Immature natural killer cell (primary cell): ENCODE results near the gene GALNT18. TPM values are rescaled to one million over a fixed set of nuclear protein-coding genes. Genes with fewer than 3 reads are reported as not detected.
"Not testable (repeated sequence)": the region's sequence is repeated elsewhere in the genome, so short reads cannot be mapped to it uniquely, and the experiment has no call there.

Source experiments
- DNase-seq, 3 donors: peaks; one replicate each; pipeline ENCODE4 v3.0.0; 2022; ENCODE audit warnings: mixed read lengths in 1 of 3
- H3K27ac Mint-ChIP-seq, 6 donors: one replicate each; pipeline ENCODE4 v1.8.0; 2020; ENCODE audit warnings: mixed read lengths in 6 of 6, mild to moderate bottlenecking in 5 of 6, inconsistent platforms in 4 of 6, moderate library complexity in 3 of 6
- H3K27me3 Mint-ChIP-seq, 3 donors: one replicate each; pipeline ENCODE4 v1.8.0; 2020 to 2021; ENCODE audit warnings: low read depth in 3 of 3, mild to moderate bottlenecking in 3 of 3, mixed read lengths in 3 of 3, moderate library complexity in 3 of 3, inconsistent platforms in 1 of 3
- H3K36me3 Mint-ChIP-seq, 3 donors: one replicate each; pipeline ENCODE4 v1.8.0; 2020; ENCODE audit warnings: mixed read lengths in 3 of 3, inconsistent platforms in 2 of 3, mild to moderate bottlenecking in 2 of 3
- H3K4me1 Mint-ChIP-seq, 2 donors: one replicate each; pipeline ENCODE4 v1.8.0; 2020; ENCODE audit warnings: inconsistent platforms in 2 of 2, mild to moderate bottlenecking in 2 of 2, mixed read lengths in 2 of 2, moderate library complexity in 1 of 2
- H3K4me3 Mint-ChIP-seq, 5 donors: one replicate each; pipeline ENCODE4 v1.8.0; 2020; ENCODE audit warnings: mild to moderate bottlenecking in 5 of 5, mixed read lengths in 5 of 5, inconsistent platforms in 3 of 5, moderate library complexity in 3 of 5
- H3K9me3 Mint-ChIP-seq, 6 donors: one replicate each; pipeline ENCODE4 v1.8.0; 2020; ENCODE audit warnings: mild to moderate bottlenecking in 6 of 6, mixed read lengths in 6 of 6, inconsistent platforms in 4 of 6, moderate library complexity in 3 of 6
- polyA plus RNA-seq, 3 donors: library from polyadenylated mRNA; unstranded; fragments of 300-500 nt; fragmentation: Illumina TruSeq; gene quantifications; one replicate each; pipeline ENCODE4 v1.2.3, GENCODE V29; 2021

GALNT18 gene
- polyA plus RNA-seq, 3 donors from 2014 or later = 0.10 to 0.93 TPM; not detected in 1

- Mint-ChIP-seq H3K4me3 (no peak overlapping the region), H3K27me3 (peaks cover 2 to 6% (median 3%) of the 10 kb centered on the region in 3 donors), H3K27ac (no peak overlapping the region)
These were observed 172.5 kb downstream of the GALNT18 start for GRCh38 chr11:11449327-11449726.

GRCh38 chr11:11448626-11449025 is 173.2 kb downstream of the GALNT18 start:
- Mint-ChIP-seq H3K4me1 (no peaks in the 10 kb centered on the region), H3K4me3 (no peak overlapping the region), H3K9me3 (no peaks in the 10 kb centered on the region), H3K36me3 (no peaks in the 10 kb centered on the region), H3K27ac (no peak overlapping the region), H3K27me3 (peaks cover 2 to 6% (median 3%) of the 10 kb centered on the region in 3 donors)
- DNase-seq = no peak

More at GRCh38 chr11:11449327-11449726, 172.5 kb downstream of the GALNT18 start:
- H3K36me3 Mint-ChIP-seq = no peaks in the 10 kb centered on the region
- H3K9me3 Mint-ChIP-seq = no peaks in the 10 kb centered on the region
- no peaks in the 10 kb centered on the region for H3K4me1 Mint-ChIP-seq
- DNase-seq = no peak

GRCh38 chr11:11447601-11448000 is 174.2 kb downstream of the GALNT18 start:
- H3K27ac Mint-ChIP-seq = peak overlapping the region in 1 of 6 donors; percentile 38
- not testable (repeated sequence) for DNase-seq, H3K4me1 Mint-ChIP-seq, H3K36me3 Mint-ChIP-seq, H3K9me3 Mint-ChIP-seq, H3K4me3 Mint-ChIP-seq, H3K27me3 Mint-ChIP-seq

DNA sequence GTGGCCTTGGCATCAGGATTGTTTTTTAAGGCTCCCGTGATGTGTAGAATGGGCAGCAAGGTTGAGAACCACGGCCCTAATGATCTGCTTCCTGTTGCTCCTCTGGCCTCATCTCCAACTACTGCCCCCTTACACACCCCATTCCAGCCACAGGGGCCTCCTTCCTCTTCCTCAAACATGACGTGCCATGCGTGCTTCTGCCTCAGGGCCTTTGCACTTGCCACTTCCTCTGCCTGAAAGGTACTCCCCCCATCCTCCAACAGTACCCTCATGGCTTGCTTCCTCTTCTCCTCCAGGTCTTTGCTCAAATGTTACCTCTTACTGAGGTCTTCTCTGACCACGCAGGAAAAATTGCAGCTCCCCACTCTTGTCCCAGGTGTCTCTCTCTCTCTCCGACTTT is 174.8 kb downstream of the GALNT18 start:
- Mint-ChIP-seq H3K4me1 (no peaks in the 10 kb centered on the region), H3K9me3 (no peaks in the 10 kb centered on the region), H3K36me3 (no peaks in the 10 kb centered on the region), H3K4me3 (no peak overlapping the region), H3K27ac (no peak overlapping the region), H3K27me3 (peaks cover 2 to 6% (median 3%) of the 10 kb centered on the region in 3 donors)
- DNase-seq = no peak

DNA sequence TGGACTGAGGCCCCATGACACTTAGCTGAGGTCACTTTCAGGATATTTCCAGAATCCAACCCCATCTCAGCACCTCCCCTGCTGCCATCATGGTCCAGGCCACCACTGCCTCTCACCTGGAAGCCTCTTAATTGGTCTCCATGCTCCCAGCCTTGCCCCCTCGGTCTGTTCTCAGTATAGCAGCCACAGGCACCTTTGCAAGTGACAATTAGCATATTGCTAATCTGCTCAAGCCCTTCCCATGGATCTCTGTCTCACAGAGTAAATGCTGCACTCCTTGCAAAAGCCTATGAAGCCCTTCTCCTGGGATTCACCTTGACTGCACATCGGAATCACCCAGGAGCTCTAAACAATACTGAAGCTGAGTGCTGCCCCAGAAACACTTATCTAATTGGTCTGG is 175.2 kb downstream of the GALNT18 start:
- H3K27me3 Mint-ChIP-seq = peaks cover 2 to 6% (median 3%) of the 10 kb centered on the region in 3 donors
- H3K27ac Mint-ChIP-seq = no peak overlapping the region
- DNase-seq = no peak
- H3K4me1 Mint-ChIP-seq = no peaks in the 10 kb centered on the region
- no peak overlapping the region for H3K4me3 Mint-ChIP-seq
- H3K36me3 Mint-ChIP-seq = no peaks in the 10 kb centered on the region
- H3K9me3 Mint-ChIP-seq = no peaks in the 10 kb centered on the region

DNA sequence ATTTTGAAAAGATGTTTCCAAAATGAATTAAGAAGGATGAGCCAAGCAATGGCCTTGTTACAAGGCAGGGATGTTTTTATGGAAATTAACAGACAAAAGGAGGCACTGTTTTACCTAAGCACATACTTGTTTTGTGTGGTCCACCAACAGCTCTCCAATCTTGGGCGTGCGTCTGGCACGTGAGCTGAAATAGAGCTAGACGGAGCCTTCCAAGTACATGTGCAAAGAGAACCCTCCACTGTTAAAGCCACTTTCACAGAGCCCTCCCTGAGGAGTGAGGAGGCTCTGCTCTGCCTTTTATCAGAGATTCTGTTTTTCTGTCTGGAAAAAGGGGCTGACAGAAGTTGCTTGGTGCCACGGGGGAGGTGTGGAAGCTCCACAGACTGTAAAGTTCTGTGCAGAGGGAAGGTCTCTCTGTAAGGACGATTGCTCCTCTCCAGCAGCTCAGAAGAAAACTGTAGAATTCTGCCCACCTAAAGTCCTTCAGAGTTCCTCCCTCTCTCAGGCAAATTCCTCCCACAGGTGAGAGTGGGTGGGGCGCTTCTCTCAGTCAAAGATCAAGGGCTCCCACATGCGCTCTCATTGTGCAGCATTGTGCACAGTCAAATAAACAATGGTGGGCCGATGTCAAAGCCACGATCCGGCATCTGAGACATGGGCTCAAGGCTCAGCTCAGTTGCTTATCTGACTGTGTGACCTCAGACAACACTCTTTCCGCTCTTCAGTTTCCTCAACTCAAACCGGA is 176.2 kb downstream of the GALNT18 start:
- H3K4me3 Mint-ChIP-seq = no peak overlapping the region
- no peaks in the 10 kb centered on the region for H3K4me1 Mint-ChIP-seq
- DNase-seq = no peak
- H3K27me3 Mint-ChIP-seq = peaks cover 2 to 7% (median 3%) of the 10 kb centered on the region in 3 donors
- H3K9me3 Mint-ChIP-seq = no peaks in the 10 kb centered on the region
- H3K27ac Mint-ChIP-seq = no peak overlapping the region
- no peaks in the 10 kb centered on the region for H3K36me3 Mint-ChIP-seq

DNA sequence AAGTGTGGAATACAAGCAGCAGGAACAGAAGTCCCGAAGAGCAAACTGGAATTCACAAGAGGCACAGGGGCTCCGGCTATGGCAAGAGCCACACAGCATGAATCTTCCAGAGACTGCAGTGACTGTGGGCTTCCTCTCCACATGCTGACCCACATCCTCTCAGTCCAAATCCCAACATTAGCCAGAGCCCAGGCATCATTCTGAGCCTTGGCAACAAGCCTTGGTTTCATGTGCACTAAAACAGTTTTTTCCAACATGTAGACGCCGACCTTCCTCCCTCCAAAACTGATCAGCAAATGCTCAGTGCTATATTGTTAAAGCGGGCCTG is 177.0 kb downstream of the GALNT18 start:
- Mint-ChIP-seq H3K36me3 (no peaks in the 10 kb centered on the region), H3K27ac (no peak overlapping the region), H3K27me3 (peaks cover 0 to 6% (median 2%) of the 10 kb centered on the region in 3 donors), H3K4me1 (no peaks in the 10 kb centered on the region), H3K4me3 (no peak overlapping the region), H3K9me3 (no peaks in the 10 kb centered on the region)
- no peak for DNase-seq

GRCh38 chr11:11444027-11444803 is 177.6 kb downstream of the GALNT18 start:
- Mint-ChIP-seq H3K9me3 (no peaks in the 10 kb centered on the region), H3K27me3 (peaks cover 0 to 6% (median 2%) of the 10 kb centered on the region in 3 donors), H3K36me3 (no peaks in the 10 kb centered on the region), H3K4me3 (no peak overlapping the region), H3K4me1 (no peaks in the 10 kb centered on the region), H3K27ac (no peak overlapping the region)
- no peak for DNase-seq

DNA sequence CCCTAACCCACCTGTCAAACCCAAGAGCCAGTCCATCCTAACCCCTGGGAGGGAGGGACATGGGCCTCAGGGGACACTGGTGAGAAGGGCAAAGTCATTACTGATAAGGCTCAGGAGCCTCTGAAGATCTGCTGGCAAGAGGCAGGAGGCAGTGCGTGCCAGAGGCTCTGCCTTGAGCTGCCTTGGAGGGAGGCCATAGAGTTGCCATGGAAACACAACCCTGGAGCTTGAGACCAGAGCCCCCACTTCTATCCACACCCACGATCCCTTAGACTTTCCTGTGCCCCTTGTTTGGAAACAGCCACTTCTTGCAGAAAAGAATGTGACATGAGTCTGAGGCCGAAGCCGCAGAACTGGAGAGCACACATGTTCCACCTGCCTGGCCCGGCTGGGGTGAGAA is 179.0 kb downstream of the GALNT18 start:
- Mint-ChIP-seq H3K9me3 (no peaks in the 10 kb centered on the region), H3K27me3 (peaks cover 0 to 6% (median 2%) of the 10 kb centered on the region in 3 donors), H3K27ac (no peak overlapping the region), H3K4me3 (no peak overlapping the region), H3K4me1 (no peaks in the 10 kb centered on the region), H3K36me3 (no peaks in the 10 kb centered on the region)
- no peak for DNase-seq

DNA sequence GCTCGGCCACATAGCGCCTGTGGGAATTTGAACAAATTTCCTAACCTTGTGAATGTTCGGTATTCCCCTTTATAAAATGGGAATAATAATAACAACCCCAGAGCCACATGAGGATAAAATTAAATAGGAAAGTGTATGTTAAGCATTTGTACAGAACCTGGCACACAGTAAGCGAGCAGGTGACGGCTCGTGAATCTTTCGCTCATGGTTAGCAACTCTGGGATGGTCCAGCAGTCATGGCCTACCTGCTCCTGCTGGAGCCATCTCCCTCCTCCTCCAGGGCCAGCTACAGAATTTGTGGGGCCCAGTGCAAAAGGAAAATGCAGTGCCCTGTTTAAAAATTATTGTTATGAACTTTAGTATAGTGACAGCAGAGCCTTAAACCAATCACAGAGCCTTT is 180.3 kb downstream of the GALNT18 start:
- no peaks in the 10 kb centered on the region for H3K4me1 Mint-ChIP-seq
- no peak overlapping the region for H3K27ac Mint-ChIP-seq
- H3K4me3 Mint-ChIP-seq = no peak overlapping the region
- no peaks in the 10 kb centered on the region for H3K36me3 Mint-ChIP-seq
- no peaks in the 10 kb centered on the region for H3K9me3 Mint-ChIP-seq
- peaks cover 0 to 1% (median 0%) of the 10 kb centered on the region in 3 donors for H3K27me3 Mint-ChIP-seq
- DNase-seq = no peak

GRCh38 chr11:11441091-11441490 is 180.7 kb downstream of the GALNT18 start:
- Mint-ChIP-seq H3K4me3 (no peak overlapping the region), H3K4me1 (no peaks in the 10 kb centered on the region), H3K9me3 (no peaks in the 10 kb centered on the region), H3K27me3 (peaks cover 0 to 1% (median 0%) of the 10 kb centered on the region in 3 donors), H3K27ac (no peak overlapping the region), H3K36me3 (no peaks in the 10 kb centered on the region)
- no peak for DNase-seq

- H3K4me3 Mint-ChIP-seq = no peak overlapping the region
- peaks cover 0 to 4% (median 0%) of the 10 kb centered on the region in 3 donors for H3K27me3 Mint-ChIP-seq
- no peaks in the 10 kb centered on the region for H3K4me1 Mint-ChIP-seq
- no peak overlapping the region for H3K27ac Mint-ChIP-seq
- no peaks in the 10 kb centered on the region for H3K36me3 Mint-ChIP-seq
- DNase-seq = no peak
- no peaks in the 10 kb centered on the region for H3K9me3 Mint-ChIP-seq
These were observed 181.7 kb downstream of the GALNT18 start for GRCh38 chr11:11440144-11440543.

GRCh38 chr11:11439591-11439990 is 182.2 kb downstream of the GALNT18 start:
- Mint-ChIP-seq H3K36me3 (no peaks in the 10 kb centered on the region), H3K9me3 (no peaks in the 10 kb centered on the region)

GRCh38 chr11:11436715-11437313 is 185.0 kb downstream of the GALNT18 start:
- no peaks in the 10 kb centered on the region for H3K36me3 Mint-ChIP-seq
- H3K4me1 Mint-ChIP-seq = no peaks in the 10 kb centered on the region
- no peak for DNase-seq
- no peaks in the 10 kb centered on the region for H3K9me3 Mint-ChIP-seq
- H3K27ac Mint-ChIP-seq = no peak overlapping the region
- no peak overlapping the region for H3K4me3 Mint-ChIP-seq
- H3K27me3 Mint-ChIP-seq = peaks cover 0 to 4% (median 3%) of the 10 kb centered on the region in 3 donors

More at GRCh38 chr11:11439591-11439990, 182.2 kb downstream of the GALNT18 start:
- H3K27me3 Mint-ChIP-seq = peaks cover 0 to 4% (median under 1%) of the 10 kb centered on the region in 3 donors
- no peak for DNase-seq
- no peak overlapping the region for H3K27ac Mint-ChIP-seq
- no peak overlapping the region for H3K4me3 Mint-ChIP-seq
- no peaks in the 10 kb centered on the region for H3K4me1 Mint-ChIP-seq
